ENCODE measurements around the gene DLK2.

DNA sequence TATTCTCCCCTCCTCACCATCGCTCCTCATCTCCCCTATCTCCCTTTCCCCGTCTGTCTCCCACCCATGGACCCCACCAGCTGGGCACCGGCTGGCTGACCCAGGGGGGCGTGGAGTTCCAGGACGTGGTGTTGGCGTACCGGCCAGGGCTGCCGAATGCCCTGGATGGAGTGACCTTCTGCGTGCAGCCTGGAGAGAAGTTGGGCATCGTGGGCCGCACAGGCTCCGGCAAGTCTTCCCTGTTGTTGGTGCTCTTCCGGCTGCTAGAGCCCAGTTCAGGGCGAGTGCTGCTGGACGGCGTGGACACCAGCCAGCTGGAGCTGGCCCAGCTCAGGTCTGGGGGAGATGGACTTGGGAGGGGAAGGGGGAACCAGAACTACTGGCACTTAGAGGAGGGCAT lies 7.7 kb downstream of the DLK2 start:
- TF ChIP-seq CTCF (IDR thresholded peaks at IDR 0.05; ENCODE audit: low read depth, low read length, poor library complexity, severe bottlenecking) (no peak), EZH2phosphoT487 (IDR thresholded peaks at IDR 0.05; ENCODE audit: borderline replicate concordance, low read length) (no peak)
